H1 (cell line): ENCODE results near the gene TNPO2. TPM values are rescaled to one million over a fixed set of nuclear protein-coding genes. Genes with fewer than 3 reads are reported as not detected.
A peak's percentile ranks its signal among the peaks of the same experiment; 100 is the strongest.

Experiments used
- JUND ChIP-seq: IDR thresholded peaks from 2 replicates; pipeline ENCODE4 v1.6.1; 2011; ENCODE audit warnings: mild to moderate bottlenecking, improper control_type of control experiment, low read length
- POLR2A ChIP-seq, 2 experiments: IDR thresholded peaks; 1 replicate in 1 of 2; 2 replicates in 1 of 2; pipeline ENCODE4 v1.6.1; 2011; ENCODE audit warnings: low read depth in 2 of 2, low read length in 2 of 2, mild to moderate bottlenecking in 2 of 2; ENCODE audit errors: control extremely low read depth in 1 of 2
- polyA plus RNA-seq, 7 experiments: library from polyadenylated mRNA; depleted of rRNA in 3 of 7; stranded (reverse) in 5 of 7; unstranded in 2 of 7; fragments of >200 nt in 5 of 7; fragments of 200-250 nt in 2 of 7; gene quantifications; 1 replicate in 5 of 7; 2 replicates in 1 of 7; 4 replicates in 1 of 7; pipeline versions ENCODE4 v1.2.1 to v1.2.3, GENCODE V29; 2011 to 2013; ENCODE audit warnings: missing spikeins in 2 of 7, mixed read lengths in 2 of 7
- total RNA-seq: library from RNA; stranded (reverse); fragmentation: NEBNext Ultra II Directional; extraction: Animal tissue kit (Norgen Biotek cat#: 25700); gene quantifications from 2 replicates; pipeline ENCODE4 v1.2.1, GENCODE V29; 2021
- TF ChIP-seq, protein P1 (sequence below), 3 experiments: IDR thresholded peaks; 1 replicate in 2 of 3; 2 replicates in 1 of 3; pipeline versions ENCODE4 v1.5.1 to v1.6.1; 2011; ENCODE audit warnings: low read length in 3 of 3, mild to moderate bottlenecking in 3 of 3, inconsistent platforms in 2 of 3, low read depth in 1 of 3, moderate library complexity in 1 of 3; ENCODE audit not compliant: insufficient read depth in 1 of 3; ENCODE audit errors: control extremely low read depth in 1 of 3

TNPO2 gene
- total and polyA plus RNA-seq, 2 of the 8 experiments (the other 6 are each of a cell fraction or from before 2014, with no cell fraction given): 112 to 121 TPM

DNA sequence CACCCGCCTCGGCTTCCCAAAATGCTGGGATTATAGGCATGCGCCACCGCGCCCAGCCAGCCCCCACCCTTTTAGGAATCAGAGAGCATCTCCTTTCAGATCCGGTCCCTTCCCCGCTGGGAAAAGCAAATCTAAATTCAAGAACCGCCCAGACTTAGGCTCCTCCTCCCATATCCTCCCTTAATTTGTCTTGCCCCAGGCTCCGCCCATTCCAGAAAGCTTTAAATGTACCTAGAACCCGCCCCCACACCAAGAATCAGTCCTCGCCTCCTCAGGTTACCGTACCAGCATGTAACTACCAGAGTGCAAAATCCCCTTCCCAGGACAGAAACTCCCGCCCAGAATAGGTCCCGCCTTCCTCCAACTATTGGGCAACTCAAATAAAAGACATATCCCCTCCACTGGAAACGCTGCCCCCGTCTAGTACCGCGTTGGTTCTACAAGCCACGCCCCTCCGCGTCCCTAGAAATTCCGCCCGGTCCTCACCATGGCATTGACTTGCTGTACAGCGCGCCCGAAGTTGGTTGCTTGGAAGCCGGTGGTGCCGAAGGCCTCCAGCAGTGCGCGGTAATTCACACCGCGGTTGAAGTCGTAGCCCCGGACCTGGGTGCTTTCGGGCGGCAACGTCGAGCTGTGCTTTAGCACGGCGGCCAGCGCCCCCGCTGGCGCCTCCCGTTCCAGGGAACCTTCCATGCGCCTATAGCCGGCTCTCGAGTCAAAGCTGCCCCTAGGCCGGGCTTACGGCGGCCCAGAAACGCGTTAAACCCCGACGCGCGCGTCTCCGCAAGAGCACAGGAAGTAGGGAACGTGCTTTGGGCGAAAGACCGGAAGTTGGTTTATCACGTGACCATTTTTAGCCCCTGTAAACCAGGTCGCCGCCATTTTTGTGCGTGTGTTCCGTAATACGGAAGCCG, 42.4 kb downstream of the TNPO2 start, which contains the start of gene DHPS (continued):
- TF ChIP-seq, protein P1, sequence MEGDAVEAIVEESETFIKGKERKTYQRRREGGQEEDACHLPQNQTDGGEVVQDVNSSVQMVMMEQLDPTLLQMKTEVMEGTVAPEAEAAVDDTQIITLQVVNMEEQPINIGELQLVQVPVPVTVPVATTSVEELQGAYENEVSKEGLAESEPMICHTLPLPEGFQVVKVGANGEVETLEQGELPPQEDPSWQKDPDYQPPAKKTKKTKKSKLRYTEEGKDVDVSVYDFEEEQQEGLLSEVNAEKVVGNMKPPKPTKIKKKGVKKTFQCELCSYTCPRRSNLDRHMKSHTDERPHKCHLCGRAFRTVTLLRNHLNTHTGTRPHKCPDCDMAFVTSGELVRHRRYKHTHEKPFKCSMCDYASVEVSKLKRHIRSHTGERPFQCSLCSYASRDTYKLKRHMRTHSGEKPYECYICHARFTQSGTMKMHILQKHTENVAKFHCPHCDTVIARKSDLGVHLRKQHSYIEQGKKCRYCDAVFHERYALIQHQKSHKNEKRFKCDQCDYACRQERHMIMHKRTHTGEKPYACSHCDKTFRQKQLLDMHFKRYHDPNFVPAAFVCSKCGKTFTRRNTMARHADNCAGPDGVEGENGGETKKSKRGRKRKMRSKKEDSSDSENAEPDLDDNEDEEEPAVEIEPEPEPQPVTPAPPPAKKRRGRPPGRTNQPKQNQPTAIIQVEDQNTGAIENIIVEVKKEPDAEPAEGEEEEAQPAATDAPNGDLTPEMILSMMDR (IDR thresholded peaks at IDR 0.05; ENCODE audit: control extremely low read depth in 1 of 3, insufficient read depth in 1 of 3, low read depth in 1 of 3, low read length in 3 of 3): no peak
- TF ChIP-seq JUND: peak; percentile 57; the same call in 1 of the 2 replicates
- peak; percentile 63 to 96 for TF ChIP-seq POLR2A (IDR thresholded peaks at IDR 0.05; ENCODE audit: control extremely low read depth in 1 of 2, low read depth in 2 of 2, low read length in 2 of 2)
- TF ChIP-seq, all 59 proteins: peak for 23
